Astrocyte of the spinal cord (primary cell): Measurements from ENCODE around the gene GNAS.

Source experiments
- DNase-seq: peaks from one replicate; pipeline ENCODE4 v3.0.0; 2011; ENCODE audit warnings: low read depth, low spot score
- H3K4me3 ChIP-seq: 2 replicates; pipeline ENCODE4 v1.5.1; 2011; ENCODE audit warnings: low read depth, mild to moderate bottlenecking, low read length, moderate library complexity
- in situ Hi-C: cut with HindIII; loops from 2 replicates; pipeline ENCODE4 v1.10.0; 2017; ENCODE audit warnings: low sequenced_read_pairs
- TF ChIP-seq, protein P1 (sequence below): IDR thresholded peaks from 2 replicates; pipeline ENCODE4 v1.5.1; 2012; ENCODE audit warnings: low read depth, mild to moderate bottlenecking, low read length, inconsistent platforms

Gene GNAS

DNA sequence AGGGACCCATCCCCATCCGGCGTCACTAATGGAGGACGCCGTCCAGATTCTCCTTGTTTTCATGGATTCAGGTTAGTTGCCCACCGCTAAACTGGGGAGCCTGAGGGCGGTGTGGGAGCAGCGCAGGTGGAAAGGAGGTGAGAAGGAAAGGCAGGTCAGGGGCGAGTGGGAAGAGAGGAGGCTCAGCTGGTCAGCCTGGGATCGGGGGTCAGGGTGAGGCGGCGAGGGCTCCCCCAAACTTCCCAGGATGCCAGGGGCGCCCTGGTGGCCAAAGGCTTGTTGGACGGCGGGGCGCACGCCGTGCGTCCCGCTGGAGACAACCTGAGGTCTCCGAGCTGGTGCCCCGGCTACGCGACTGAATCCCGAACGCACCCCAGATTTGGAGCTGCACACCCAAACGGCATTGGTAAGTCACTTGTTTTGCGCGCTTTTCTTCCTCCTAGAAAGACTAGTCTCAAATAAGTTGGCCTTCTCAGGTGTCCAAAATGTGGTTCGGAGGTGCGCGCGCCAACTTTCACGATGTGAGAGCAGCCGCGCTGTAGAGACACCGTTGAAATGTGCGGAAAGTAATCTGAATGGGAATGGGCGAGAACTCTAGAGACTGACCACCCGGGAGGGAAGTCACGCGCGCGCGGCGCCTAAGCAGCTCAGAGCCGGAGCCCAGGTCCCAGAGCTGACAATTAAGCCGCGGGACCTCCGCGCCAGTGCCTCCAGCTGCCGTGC, 11.5 kb upstream of the GNAS start:
- TF ChIP-seq, protein P1, sequence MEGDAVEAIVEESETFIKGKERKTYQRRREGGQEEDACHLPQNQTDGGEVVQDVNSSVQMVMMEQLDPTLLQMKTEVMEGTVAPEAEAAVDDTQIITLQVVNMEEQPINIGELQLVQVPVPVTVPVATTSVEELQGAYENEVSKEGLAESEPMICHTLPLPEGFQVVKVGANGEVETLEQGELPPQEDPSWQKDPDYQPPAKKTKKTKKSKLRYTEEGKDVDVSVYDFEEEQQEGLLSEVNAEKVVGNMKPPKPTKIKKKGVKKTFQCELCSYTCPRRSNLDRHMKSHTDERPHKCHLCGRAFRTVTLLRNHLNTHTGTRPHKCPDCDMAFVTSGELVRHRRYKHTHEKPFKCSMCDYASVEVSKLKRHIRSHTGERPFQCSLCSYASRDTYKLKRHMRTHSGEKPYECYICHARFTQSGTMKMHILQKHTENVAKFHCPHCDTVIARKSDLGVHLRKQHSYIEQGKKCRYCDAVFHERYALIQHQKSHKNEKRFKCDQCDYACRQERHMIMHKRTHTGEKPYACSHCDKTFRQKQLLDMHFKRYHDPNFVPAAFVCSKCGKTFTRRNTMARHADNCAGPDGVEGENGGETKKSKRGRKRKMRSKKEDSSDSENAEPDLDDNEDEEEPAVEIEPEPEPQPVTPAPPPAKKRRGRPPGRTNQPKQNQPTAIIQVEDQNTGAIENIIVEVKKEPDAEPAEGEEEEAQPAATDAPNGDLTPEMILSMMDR = no peak
- in situ Hi-C loops = loop anchor here (25.0 kb wide), 1 partner anchor 604 kb away; the partner anchor contains the start of gene ANKRD60
- H3K4me3 ChIP-seq = no peak overlapping the region
- no peak for DNase-seq

DNA sequence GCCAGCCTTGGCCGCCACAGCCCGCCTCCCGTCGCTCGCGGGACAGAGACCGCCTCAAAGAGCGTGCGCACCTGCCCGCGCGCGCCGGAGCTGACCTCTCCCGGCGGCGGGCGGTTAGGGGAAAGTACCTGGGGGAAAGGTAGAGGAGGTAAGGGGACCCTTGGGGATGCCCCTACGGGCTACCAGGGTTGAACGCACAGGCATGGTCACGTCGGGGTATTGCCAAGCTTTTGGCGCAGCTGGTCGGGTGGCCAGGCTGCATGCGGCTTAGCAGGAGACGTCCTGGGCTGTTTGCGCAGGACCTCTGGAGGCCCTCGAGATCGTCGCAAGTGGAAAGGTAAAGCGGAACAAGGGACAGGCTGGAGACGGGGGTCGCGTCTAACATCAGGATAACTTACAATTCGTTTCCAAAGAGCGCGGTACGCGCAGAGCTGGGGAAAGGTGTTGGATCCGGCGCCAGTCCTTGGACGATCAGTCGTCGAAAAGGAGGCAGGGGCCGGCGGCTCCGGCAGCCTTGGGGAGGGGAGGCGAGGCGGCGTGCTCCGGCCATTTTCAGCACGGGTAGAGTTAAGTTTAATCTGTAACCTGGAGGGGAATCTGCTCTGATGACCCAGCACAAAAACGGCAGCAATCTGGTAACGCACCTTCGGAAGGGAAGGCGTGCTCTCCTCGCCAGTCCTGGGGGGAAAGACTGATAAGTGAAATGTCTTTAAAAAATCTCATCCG, 10.8 kb upstream of the GNAS start:
- H3K4me3 ChIP-seq = no peak overlapping the region
- in situ Hi-C loops = loop anchor here (25.0 kb wide), 1 partner anchor 604 kb away; the partner anchor contains the start of gene ANKRD60
- TF ChIP-seq, protein P1 = no peak
- DNase-seq = no peak

DNA sequence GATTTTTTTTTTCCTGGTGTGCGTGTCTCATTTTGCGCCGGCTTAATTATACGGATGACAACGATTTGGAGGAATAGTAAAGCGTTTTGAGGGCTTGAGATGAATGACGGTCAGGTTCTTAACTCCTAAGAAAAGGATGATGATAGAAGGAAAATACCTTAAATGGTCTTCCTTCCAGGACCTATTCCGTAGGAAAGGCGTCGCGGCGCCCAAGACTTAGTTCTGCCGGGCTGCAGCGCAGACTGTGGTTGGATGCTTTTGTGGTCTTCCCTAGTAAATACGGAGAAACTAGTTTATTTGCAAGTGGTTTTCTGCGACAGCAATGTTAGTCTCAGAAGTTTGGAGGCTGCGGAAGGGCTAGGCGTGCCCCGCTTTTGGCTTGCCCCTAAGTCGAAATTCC, 10.2 kb upstream of the GNAS start:
- in situ Hi-C loops = loop anchor here (25.0 kb wide), 1 partner anchor 605 kb away; the partner anchor contains the start of gene ANKRD60
- DNase-seq = no peak
- no peak overlapping the region for H3K4me3 ChIP-seq
- TF ChIP-seq, protein P1 = no peak

DNA sequence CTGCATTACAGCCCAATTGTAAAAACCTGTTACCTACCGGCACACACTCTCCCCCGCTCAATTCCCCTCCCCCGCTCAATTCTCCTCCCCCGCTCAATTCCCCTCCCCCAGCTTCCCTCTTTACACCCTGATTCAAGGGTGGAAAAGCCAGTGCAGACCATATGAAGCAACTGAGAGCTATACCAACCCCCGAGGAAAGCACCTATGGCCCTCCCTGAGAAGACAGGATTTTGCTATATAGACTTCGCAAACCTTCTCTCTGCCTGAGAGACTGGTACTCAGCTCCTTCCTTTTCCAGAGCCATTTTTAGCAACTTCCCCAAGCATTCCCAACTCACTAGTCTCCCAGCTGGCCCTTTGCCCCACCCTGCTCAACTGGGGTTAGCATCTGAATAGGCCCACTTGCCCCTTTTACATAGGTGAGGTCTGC, 9.4 kb upstream of the GNAS start:
- no peak for DNase-seq

DNA sequence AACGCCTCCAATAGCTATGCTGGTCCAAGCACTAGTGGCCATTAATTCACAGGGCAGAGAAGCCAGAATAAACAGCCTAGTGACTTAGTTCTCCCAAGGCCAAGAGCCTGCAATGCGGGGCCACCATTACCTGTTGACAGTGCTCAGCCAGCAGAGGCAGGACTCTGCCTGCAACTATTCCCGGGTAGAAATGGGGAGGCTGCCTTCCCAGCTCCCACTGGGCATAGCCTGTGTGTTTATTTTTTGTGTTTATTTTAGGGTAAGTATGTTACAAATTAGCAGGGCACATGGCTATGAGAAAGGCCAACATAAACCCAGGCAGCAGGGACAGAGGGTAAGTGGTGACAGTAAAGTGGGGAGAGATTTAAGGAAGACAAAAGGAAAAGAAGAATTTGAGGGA, 6.8 kb upstream of the GNAS start:
- TF ChIP-seq, protein P1 = no peak
- no peak overlapping the region for H3K4me3 ChIP-seq
- no peak for DNase-seq
- in situ Hi-C loops = loop anchor here (25.0 kb wide), 1 partner anchor 608 kb away; the partner anchor contains the start of gene ANKRD60

More for the DNA sequence above, 9.4 kb upstream of the GNAS start:
- in situ Hi-C loops = loop anchor here (25.0 kb wide), 1 partner anchor 606 kb away; the partner anchor contains the start of gene ANKRD60
- H3K4me3 ChIP-seq = no peak overlapping the region
- TF ChIP-seq, protein P1 = no peak

DNA sequence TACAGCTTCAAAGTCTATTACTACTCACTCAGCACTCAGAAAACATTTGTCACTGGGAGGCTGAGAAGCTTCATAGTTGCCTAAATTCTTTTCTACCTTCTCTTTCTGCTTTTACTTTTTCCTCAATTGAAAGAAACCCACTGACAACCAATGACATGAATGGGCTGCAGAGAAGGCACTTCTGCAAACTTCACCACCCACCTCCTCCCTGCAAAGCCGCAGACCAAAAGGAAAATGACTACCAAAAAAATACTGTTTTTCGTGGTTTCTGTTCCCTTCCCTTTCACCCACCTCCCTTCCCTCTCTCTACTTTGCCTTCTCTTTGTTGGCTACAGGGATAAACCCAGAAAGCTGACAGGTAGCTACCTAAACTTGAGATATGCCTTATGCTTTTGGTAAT, 5.1 kb upstream of the GNAS start:
- no peak for DNase-seq
- no peak overlapping the region for H3K4me3 ChIP-seq
- TF ChIP-seq, protein P1 = no peak
- in situ Hi-C loops = loop anchor here (25.0 kb wide), 1 partner anchor 610 kb away; the partner anchor contains the start of gene ANKRD60
